ENCODE measurements around the gene UBXN6. TPM values are rescaled to one million over a fixed set of nuclear protein-coding genes. Genes with fewer than 3 reads are reported as not detected.

The UBXN6 gene
- total RNA-seq, 1 experiment from 2014 or later = 34.1 TPM

- Histone ChIP-seq H2BK5ac (ENCODE audit: insufficient read length, low read length) (no peak overlapping the region), H3K9ac (ENCODE audit: extremely low read depth, insufficient read length, low read length) (no peak overlapping the region), H3K56ac (ENCODE audit: insufficient read length, low read depth, low read length) (no peak overlapping the region), H3K14ac (ENCODE audit: insufficient read depth, low read length) (no peak overlapping the region), H4K8ac (replicated peaks; ENCODE audit: insufficient read length, low read depth, low read length) (no peak overlapping the region), H4K20me1 (ENCODE audit: control insufficient read depth, insufficient read depth, insufficient read length) (peaks cover 5% of the 10 kb centered on the region), H2BK12ac (ENCODE audit: insufficient read length, low read depth, low read length) (no peak overlapping the region), H2AK5ac (ENCODE audit: insufficient read length, low read length) (no peak overlapping the region), H4K91ac (ENCODE audit: insufficient read length, low read depth, low read length) (no peak overlapping the region), H3K23me2 (ENCODE audit: insufficient read length, low read depth, low read length, poor library complexity, severe bottlenecking) (no peaks in the 10 kb centered on the region), H3K9me3 (ENCODE audit: control insufficient read depth, low read depth, low read length) (no peaks in the 10 kb centered on the region), H3K27ac (ENCODE audit: insufficient read length, low read depth, low read length) (no peak overlapping the region), H3K4me1 (ENCODE audit: insufficient read depth, low read length) (no peaks in the 10 kb centered on the region; the same call in 1 of the 2 replicates), H3K79me1 (ENCODE audit: insufficient read depth, low read depth, low read length, poor library complexity, severe bottlenecking) (peaks cover 16% of the 10 kb centered on the region), H3T11ph (ENCODE audit: low read length) (no peak overlapping the region), H3K23ac (ENCODE audit: insufficient read length, low read depth, low read length) (no peak overlapping the region), H4K5ac (ENCODE audit: insufficient read length, low read depth, low read length) (no peak overlapping the region), H2BK20ac (ENCODE audit: low read depth, low read length, poor library complexity, severe bottlenecking) (no peak overlapping the region), H2BK15ac (ENCODE audit: low read depth, low read length) (no peak overlapping the region), H2AFZ (ENCODE audit: low read length) (no peak overlapping the region), H3K4ac (ENCODE audit: low read depth, low read length) (no peak overlapping the region), H2BK120ac (ENCODE audit: low read depth, low read length, poor library complexity, severe bottlenecking) (no peak overlapping the region), H3K79me2 (ENCODE audit: insufficient read depth, low read length) (peaks cover 34% of the 10 kb centered on the region; the same call in 1 of the 2 replicates), H3K4me2 (ENCODE audit: insufficient read depth, insufficient read length, low read length) (no peak overlapping the region), H3K18ac (ENCODE audit: insufficient read length, low read depth, low read length) (no peak overlapping the region), H3K27me3 (ENCODE audit: insufficient read depth, low read length) (no peaks in the 10 kb centered on the region)
- Mint-ChIP-seq H3K27me3 (ENCODE audit: low read depth) (no peaks in the 10 kb centered on the region), H3K4me1 (peaks cover 34 to 44% of the 10 kb centered on the region in 2 experiments), H3K27ac (peak overlapping the region; percentile 92 to 98 (median 97)), H3K36me3 (ENCODE audit: insufficient read depth in 1 of 3, low read depth in 3 of 3) (peaks cover 39 to 83% (median 69%) of the 10 kb centered on the region in 3 experiments), H3K4me3 (peak overlapping the region; percentile 31 to 71), H3K9me3 (no peaks in the 10 kb centered on the region)
- TF ChIP-seq CTCF (conservative IDR thresholded peaks at IDR 0.05) = no peak
- no CpG with 5 or more reads among the region's 10 CpGs for WGBS (ENCODE audit: extremely low coverage, insufficient read length, low lambda C conversion rate)
- DNase-seq = peak; percentile 43
These were observed 42.2 kb downstream of the UBXN6 start for GRCh38 chr19:4415352-4415751.

All from H9 (cell line).